ENCODE results near the gene ONECUT2.

DNA sequence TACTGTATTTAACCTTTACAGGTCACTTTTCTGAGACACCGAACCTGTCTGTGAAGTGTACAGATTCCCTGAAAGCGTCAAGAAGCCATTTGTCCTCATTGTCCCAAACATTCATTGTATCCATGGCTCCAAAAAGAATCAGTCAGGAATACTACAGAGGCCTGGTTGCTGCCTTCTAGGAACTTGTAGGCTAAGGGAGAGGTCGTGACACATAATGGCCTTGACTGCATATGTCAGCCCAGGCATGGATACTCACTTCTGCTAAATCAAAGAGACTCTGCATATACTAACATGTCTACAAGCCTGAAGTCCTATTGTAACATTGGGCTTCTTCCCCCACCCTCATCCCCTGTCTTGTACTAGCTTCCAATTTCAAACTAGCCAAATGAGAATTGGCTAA, 40.2 kb downstream of the ONECUT2 start:
- TF ChIP-seq, protein P1, sequence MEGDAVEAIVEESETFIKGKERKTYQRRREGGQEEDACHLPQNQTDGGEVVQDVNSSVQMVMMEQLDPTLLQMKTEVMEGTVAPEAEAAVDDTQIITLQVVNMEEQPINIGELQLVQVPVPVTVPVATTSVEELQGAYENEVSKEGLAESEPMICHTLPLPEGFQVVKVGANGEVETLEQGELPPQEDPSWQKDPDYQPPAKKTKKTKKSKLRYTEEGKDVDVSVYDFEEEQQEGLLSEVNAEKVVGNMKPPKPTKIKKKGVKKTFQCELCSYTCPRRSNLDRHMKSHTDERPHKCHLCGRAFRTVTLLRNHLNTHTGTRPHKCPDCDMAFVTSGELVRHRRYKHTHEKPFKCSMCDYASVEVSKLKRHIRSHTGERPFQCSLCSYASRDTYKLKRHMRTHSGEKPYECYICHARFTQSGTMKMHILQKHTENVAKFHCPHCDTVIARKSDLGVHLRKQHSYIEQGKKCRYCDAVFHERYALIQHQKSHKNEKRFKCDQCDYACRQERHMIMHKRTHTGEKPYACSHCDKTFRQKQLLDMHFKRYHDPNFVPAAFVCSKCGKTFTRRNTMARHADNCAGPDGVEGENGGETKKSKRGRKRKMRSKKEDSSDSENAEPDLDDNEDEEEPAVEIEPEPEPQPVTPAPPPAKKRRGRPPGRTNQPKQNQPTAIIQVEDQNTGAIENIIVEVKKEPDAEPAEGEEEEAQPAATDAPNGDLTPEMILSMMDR (IDR thresholded peaks at IDR 0.05): no peak
- no peak for TF ChIP-seq EZH2 (IDR thresholded peaks at IDR 0.05; ENCODE audit: borderline replicate concordance, insufficient read depth, low read depth, low read length, poor library complexity, severe bottlenecking)

Measured in B cell (primary cell).